ENCODE results near the gene IGSF21.

GRCh38 chr1:18396247-18396980 is 288.8 kb downstream of the IGSF21 start:
- TF ChIP-seq CTCF (IDR thresholded peaks at IDR 0.05; ENCODE audit: low read length) (no peak), EZH2 (optimal IDR thresholded peaks at IDR 0.05; ENCODE audit: low read depth, low read length) (no peak)
